ENCODE results near the gene OSBP2.
"Not testable (repeated sequence)": the region's sequence is repeated elsewhere in the genome, so short reads cannot be mapped to it uniquely, and the experiment has no call there.

The OSBP2 gene

DNA sequence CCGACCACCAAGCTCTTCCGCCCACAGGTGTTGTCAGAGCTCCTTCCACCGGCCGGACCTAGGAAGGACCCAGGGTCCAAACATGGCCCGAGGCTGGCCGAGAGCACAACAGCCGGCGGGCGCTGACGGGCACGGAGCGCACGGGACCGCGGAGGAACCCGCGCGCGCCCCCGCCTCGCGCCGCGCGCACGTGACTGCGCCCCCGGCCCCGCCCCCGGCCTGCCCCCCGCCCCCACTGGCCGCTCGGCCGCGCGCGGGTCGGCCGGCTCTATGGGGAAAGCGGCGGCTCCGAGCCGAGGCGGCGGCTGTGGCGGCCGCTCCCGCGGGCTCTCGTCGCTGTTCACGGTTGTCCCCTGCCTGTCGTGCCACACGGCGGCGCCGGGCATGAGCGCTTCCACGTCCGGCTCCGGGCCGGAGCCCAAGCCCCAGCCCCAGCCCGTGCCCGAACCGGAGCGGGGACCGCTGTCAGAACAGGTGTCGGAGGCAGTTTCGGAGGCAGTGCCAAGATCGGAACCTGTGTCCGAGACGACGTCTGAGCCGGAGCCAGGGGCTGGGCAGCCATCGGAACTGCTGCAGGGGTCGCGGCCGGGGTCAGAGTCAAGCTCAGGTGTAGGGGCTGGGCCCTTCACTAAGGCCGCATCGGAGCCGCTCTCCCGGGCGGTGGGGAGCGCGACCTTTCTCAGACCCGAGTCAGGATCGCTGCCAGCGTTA is at the start of gene OSBP2:
OSBP2 (plus strand) TSS at position 235 of the 711 bp plus-strand sequence; CDS start at position 271, 36 bp downstream.
- peak; percentile 9 for DNase-seq (ENCODE audit: low read depth)

GRCh38 chr22:30646518-30647160 is 48.0 kb upstream of the OSBP2 start:
- DNase-seq (ENCODE audit: low read depth) = no peak

GRCh38 chr22:30647536-30647935 is 47.1 kb upstream of the OSBP2 start:
- no peak for DNase-seq (ENCODE audit: low read depth)

- DNase-seq (ENCODE audit: low read depth) = no peak
Measured at GRCh38 chr22:30648825-30649224, 45.8 kb upstream of the OSBP2 start.

DNA sequence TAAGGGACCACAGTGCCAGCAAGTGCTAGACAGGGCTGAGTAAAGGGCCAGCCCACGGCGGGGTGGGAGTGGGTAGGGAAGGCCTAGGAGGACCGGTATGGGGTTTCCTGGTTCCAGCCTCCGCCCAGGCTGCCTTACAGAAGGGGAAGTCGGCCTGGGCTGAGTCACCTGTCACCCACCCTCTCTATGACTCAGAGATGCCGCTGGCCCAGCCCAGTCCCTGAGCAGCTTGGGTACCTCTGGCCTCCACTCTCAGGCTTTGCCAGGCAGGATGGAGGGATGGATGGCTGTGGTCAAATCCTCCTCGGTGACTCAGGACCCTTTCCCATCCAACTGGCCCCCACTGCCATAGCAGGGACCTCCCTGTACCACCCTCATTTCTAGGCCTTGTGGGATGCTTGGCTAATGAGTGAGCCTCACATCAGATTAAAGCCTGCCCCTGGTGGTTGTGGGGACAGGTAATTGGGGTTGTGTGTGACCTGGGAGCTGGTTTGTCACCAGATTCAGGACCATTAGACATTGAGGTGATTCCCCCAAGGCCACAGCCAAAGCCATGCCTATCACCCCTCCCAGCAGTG is 45.2 kb upstream of the OSBP2 start:
- DNase-seq (ENCODE audit: low read depth) = peak; percentile 66

DNA sequence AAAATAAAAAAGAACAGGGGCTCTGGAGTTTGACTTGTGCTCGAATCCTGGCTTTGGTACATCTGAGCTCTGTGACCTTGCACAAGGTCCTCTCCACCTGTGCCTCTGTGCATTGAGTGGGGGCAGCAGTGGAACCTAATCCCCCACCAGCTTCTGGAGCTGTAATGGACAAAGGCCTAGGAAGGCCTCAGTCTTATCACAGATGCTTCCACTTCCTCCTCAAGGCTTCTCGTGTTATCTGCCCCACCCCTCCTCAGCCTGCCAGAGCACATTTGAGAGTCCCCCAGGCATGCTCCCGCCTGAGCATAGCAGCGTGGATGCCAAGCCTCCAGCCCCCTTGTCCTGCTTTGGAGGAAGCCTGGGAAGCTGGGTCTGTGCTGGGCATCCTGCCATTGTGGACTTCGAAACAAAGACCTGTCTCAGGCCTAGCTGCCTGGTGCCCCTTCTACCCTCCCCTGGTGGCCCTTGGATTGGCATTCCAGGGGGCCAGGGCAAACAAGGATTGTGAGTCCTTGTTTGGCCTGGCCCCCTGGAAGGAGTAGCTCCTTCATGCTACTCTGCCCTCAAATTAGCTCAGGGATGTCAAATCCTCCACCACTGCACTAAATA is 44.1 kb upstream of the OSBP2 start:
- DNase-seq (ENCODE audit: low read depth) = no peak

DNA sequence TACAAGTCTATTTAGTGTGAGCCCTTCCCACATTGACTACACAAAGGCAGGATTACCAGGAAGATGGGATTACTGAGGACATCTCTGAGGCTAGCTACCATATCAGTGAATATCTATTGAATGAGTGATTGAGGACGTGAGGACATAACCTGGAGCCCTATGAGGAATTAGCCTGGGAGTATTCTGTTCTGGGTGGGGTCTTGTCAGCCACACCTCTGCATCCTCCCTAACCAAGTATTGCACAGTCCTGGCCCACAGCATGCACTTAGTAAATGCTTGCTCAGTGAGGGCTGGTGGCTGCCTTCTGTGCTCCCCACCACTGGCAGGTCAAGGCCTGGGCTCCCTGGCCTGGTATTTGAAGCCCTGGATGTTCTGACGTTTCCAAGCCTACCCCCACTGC is 41.8 kb upstream of the OSBP2 start:
- no peak for DNase-seq (ENCODE audit: low read depth)

GRCh38 chr22:30654361-30654760 is 40.3 kb upstream of the OSBP2 start:
- DNase-seq (ENCODE audit: low read depth) = no peak

DNA sequence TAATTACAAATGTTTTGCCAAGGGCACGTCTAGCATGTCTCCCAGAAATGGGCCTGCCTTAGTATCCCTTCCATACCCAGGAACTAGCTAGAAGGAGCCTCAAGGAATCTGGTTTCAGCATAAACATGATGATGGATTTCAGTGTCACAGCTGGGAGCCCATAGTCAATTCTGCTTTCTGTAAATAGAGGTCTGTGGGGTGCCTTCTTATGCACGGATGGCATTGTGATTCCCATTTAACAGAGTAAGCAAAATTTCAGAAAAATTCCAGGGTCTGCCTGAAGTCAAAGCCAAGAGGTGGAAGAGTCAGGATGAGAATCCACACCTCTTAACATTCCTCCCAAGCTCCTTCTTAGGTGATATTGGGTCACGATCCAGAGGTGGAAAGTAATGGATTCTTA is 39.1 kb upstream of the OSBP2 start:
- DNase-seq (ENCODE audit: low read depth) = no peak

DNA sequence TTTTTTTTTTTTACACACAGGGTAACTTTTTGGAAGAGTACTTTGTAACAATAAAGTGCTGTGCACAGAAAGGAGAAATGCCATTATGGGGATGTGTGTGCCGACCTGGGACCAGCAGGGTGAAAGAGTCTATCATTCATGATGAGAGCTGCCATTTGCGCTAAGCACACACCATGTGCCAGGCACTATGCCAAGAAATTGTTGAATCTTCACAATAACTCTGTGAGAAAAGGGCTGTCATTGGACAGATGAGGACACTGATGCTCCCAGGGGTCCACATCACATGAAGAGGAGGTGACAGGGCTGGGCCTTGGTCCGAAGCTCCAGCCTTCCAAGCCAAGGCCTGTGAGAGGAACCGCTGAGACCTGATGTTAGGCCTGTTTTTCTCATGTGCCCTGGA is 32.6 kb upstream of the OSBP2 start:
- DNase-seq (ENCODE audit: low read depth) = no peak

DNA sequence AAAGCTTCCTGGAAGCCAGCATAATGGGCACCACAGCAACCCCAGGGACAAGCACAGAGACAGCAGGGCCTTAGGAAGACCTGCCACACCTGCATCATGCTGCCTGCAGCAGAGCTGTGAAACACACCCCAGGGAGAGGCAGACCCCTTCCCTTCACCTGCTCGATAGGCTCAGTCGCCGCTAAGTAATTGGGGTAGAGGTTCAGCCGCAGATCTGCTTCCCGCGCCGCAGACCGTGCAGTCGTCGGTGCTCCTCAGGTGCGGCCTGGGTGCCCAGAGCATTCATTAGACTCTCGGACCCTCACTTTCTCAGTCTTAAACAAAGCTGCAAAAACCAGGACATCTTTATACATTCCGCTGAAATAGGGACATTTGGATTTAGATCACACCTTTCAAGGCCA is 29.9 kb upstream of the OSBP2 start:
- DNase-seq (ENCODE audit: low read depth) = no peak

DNA sequence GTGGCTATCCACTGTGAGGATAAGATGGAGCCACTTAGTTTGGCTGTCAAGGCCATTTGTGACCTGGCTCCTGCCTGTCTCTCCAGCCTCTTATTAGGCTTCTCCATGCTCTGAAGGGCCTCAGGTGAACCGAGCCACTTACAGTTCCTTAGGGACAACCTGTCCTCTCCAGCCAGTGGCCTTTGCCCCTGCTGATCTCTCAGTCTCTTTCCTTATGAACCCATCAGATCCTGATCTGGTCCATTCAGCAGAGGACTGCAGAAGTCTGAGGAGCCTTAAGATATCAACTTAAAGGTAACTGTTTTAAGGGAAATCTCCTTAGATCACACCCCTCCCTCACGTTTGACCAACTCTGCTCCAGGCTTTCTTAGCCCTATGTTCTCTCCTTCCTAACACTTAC is 29.4 kb upstream of the OSBP2 start:
- DNase-seq (ENCODE audit: low read depth) = no peak

GRCh38 chr22:30665786-30666185 is 28.9 kb upstream of the OSBP2 start:
- DNase-seq (ENCODE audit: low read depth) = no peak

GRCh38 chr22:30667107-30667493 is 27.6 kb upstream of the OSBP2 start:
- DNase-seq (ENCODE audit: low read depth) = no peak

- peak; percentile 94 for DNase-seq (ENCODE audit: low read depth)
Measured at GRCh38 chr22:30667494-30668385, 26.9 kb upstream of the OSBP2 start, which contains the start of gene DUSP18. Gene DUSP18, minus strand, starts transcription at chr22:30667875. Its CDS starts 3,872 bp downstream, at chr22:30664003.

- DNase-seq (ENCODE audit: low read depth) = no peak
Measured at GRCh38 chr22:30668386-30668710, 26.3 kb upstream of the OSBP2 start.

- DNase-seq (ENCODE audit: low read depth) = no peak
Measured at GRCh38 chr22:30671071-30671470, 23.6 kb upstream of the OSBP2 start.

- DNase-seq (ENCODE audit: low read depth) = no peak
Measured at GRCh38 chr22:30673136-30673535, 21.5 kb upstream of the OSBP2 start.

GRCh38 chr22:30674482-30674881 is 20.2 kb upstream of the OSBP2 start:
- DNase-seq (ENCODE audit: low read depth) = no peak

DNA sequence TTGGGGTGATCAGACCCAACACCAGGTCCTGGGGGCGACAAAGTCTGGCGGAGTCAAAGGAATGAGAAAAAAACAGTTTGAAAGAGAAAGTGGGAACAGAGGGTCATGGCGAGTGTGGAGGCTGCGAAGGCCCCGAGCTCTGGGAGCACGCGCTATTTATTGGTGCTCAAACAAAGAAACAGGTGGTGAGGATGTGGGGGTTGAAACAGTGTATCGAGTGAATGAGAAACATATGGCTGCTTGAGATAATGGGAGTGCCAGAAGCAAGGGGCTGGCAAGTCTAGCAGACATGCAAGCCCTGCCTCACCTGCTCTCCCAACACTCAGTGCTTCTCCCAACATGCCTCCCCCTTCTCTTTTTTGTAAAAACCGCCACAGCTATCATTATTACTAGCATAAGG is 19.2 kb upstream of the OSBP2 start:
- DNase-seq (ENCODE audit: low read depth) = no peak

GRCh38 chr22:30676565-30676964 is 18.1 kb upstream of the OSBP2 start:
- not testable (repeated sequence) for DNase-seq (ENCODE audit: low read depth)
